T-helper 2 cell (primary cell): ENCODE results near the gene BRSK2.
"Not testable (repeated sequence)": the region's sequence is repeated elsewhere in the genome, so short reads cannot be mapped to it uniquely, and the experiment has no call there.

ENCODE experiments used
- DNase-seq, 5 experiments: peaks; one replicate each; pipeline versions ENCODE4 v3.0.0 to v3.0.0-alpha.2; 2012 to 2022

The BRSK2 gene

GRCh38 chr11:1397862-1398527, 8.3 kb downstream of the BRSK2 start:
- DNase-seq, result no peak

DNA sequence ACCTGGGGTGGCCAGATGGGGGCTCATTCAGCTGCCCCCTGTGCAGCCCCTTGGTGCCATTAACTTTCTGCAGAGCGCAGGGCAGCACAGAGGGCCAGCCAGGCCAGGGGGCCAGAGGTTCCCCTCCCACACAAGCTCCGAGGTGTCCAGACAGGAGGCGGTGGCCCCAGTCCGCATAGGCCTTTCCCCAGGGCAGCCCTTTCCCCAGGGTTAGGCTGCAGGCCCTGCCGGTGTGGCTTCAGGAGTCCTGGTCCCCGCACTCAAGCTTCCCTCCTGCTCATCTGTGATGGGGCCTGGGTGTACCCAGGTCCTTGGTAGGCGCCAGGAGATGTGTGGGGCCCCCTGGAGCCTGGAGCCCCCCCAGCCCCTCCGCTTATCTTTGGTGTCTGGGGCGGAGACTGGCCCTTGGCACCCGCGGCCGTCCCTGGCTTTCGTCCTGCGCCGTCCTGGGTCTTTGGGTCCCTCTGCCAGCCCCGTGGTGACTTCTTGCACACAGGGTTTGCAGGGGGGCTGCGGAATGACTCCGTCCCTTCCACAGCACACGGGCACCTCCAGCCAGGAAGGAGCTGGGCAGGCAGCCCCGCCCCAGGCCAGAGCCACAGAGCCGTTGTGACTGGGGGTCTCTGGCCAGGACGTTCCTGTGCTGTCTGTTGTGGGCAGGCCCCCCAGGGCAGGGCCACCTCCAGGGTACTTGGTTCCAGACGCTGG, 8.9 kb downstream of the BRSK2 start:
- no peak for DNase-seq

- DNase-seq, result no peak
These were observed 9.9 kb downstream of the BRSK2 start for GRCh38 chr11:1399386-1400316.

DNA sequence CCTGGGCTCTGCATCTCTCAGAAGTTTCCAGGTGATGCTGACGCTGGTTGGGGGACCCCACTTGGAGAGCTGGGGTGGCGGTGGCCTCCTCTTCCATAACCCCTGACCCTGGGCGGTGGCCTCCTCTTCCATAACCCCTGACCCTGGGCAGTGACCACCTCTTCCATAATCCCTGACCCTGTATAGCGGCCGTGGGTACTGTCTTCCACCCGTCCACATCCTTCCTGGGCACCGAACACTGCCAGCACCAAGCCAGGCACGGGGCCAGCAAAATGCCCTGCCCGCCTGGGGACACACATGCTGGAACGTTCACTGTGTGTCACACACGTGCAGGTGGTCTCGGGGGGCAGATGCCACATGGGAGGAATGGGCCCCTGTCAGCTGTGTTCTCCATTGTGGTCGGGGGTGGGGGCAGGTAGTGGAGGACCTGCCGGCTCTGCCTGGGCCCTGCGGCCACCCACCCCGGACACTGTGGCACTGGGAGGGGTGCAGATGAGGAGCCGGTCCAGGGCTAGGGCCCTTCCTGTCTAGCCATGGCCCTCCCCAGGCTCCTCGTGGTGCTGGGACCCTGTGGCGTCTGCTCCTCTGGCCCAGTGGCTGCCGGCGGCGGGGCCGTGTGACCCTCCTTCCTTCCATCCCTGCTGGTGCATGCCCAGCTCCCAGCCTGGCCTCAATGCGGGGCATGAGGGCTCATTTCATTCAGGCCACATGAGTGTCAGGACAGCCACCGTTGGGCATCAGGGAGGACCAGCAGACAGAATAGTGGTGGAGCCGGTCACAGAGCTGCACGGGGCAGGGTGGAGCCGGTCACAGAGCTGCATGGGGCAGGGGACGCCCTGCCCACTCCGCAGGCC, 10.8 kb downstream of the BRSK2 start:
- no peak for DNase-seq

- DNase-seq, result no peak
These were observed 11.4 kb downstream of the BRSK2 start for GRCh38 chr11:1401171-1401445.

DNA sequence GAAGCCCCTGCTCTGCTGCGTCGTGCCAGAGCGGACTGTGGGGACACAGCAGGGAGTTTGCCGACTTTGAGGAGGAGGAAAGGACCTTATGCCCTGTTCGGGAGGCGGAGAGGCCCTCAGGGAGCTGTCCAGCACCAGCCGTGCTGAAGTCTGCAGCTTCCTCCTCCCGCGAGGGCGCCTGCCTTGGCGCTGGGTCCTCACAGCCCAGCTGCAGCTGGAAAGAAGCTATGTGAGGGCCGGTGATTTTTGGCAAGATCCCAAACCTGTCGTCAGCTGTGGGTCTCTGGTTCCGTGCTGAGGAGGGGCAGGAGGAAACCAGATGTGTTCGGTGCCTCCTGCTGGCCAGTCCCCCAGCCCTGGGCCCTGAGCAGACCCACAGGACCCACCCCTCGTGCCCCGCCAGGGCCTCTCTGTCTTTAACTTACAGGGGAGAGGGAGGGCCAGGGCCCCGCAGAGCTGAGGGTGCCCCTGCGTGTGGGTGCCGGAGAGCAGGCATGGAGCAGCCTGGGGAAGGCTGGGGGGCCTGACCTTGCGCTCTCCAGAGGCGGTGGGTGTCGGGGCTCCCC, 12.0 kb downstream of the BRSK2 start:
- DNase-seq, result peak in 1 of 5 experiments; percentile 34

DNA sequence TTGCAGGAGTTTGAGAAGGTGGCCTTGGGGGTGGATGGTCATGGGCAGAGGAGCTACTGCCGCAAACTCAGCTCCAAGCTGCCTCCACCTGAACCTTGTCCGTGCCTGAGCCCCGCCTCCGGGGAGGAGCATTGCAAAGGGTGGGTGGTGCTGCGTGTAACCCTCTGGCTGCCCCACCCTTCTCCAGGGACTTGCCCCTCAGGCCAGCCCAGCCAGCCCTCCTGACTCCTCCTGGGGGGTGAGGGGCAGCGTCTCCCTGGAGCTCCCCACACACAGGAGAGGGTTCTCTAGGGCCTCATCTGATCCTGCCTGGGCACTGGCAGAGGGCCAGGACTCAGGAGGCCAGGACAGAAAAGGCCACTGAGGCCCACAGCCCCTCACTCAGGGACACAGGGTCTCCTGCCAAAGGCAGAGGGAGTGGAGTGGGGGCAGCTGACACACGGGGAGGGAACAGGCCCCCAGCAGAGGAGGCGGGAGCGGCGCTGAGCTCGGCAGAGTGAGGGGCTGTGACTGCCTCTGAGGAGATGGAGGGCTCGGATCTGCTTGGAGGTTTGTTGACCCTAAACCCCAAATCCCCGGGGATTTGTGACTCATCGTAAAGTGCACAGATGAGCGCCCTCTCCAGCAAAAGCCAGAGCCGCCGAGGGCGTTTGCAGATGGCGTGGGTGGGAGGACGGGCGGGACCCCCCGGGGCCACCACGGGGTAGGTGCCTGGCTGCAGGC, 12.8 kb downstream of the BRSK2 start:
- DNase-seq, result no peak

GRCh38 chr11:1403078-1403620, 13.4 kb downstream of the BRSK2 start:
- no peak for DNase-seq

DNA sequence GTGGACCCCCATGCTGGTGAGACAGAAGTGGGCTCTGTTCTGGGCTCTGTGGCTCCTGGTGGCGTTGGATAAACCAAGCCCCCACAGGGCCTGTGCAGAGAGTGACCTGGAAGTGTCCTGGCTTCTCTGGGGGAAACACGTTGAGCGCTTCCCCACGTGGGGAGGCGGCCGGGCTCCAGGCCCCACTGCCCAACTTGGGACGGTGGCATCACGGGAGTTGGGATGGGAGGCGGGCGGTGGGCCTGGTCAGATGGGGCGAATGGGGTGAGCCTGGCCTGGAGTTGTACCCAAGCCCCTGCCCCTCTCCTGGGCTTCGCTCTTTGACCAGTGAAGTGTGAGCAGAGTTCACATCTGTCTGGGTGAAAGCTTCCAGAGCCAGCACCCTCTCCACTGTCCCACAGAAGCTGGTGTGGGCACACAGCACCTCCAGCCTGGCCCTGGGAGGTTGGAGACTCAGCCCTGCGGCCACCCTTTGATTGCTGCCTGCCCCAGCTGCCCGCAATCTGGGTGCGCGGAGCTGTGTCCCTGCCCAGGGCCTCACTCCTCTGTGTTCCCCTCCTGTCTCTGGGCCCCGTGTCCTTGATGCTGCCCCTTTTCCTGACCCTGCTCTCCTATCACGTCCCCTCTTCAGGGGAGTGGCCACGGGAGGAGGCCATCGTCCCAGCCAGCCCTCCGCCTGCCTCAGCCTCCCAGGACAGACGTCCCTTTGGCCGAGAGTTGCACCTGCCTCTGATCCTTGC, 14.2 kb downstream of the BRSK2 start:
- no peak for DNase-seq

- DNase-seq, result no peak
These were observed 14.9 kb downstream of the BRSK2 start for GRCh38 chr11:1404461-1405185.

DNA sequence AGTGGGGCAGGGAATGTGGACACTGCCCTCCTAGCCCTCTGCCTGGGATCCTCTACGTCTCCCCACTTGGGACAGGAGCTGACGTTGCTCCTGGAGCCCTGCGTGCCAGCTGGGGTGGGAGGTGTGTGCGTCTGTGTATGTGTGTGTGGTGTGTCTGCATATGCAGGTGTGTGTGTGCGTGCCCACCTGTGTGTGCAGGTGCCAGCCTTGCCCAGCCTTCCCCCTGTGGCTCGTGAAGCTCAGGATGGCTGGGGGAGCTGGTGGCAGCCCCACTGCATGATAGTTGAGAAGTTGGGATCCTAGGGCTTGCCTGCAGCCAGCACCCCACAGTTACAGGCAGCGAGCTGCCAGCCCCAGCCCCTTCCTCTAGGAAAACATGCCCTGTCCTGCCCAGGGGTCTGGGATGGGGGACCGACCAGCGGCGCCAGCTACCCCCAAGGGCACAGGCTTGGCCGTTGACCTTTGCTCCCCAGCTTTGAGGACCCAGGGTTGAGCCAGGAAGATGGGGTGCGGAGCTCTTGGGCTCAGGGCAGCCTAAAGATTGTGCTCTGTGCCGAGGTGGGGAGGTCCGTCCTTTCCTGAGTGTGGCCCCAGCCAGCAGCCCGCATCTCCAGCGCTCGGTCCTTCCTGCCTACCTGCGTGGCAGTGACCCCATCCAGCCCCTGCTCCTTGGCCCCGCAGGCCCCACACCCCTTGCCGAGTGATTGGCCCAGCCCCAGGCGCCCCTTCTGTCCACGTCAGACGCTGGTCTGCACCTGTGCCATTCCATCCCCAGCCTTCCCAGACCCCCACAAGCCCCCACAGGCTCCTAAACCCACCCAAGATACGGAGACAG, 15.7 kb downstream of the BRSK2 start:
- DNase-seq, result no peak

DNA sequence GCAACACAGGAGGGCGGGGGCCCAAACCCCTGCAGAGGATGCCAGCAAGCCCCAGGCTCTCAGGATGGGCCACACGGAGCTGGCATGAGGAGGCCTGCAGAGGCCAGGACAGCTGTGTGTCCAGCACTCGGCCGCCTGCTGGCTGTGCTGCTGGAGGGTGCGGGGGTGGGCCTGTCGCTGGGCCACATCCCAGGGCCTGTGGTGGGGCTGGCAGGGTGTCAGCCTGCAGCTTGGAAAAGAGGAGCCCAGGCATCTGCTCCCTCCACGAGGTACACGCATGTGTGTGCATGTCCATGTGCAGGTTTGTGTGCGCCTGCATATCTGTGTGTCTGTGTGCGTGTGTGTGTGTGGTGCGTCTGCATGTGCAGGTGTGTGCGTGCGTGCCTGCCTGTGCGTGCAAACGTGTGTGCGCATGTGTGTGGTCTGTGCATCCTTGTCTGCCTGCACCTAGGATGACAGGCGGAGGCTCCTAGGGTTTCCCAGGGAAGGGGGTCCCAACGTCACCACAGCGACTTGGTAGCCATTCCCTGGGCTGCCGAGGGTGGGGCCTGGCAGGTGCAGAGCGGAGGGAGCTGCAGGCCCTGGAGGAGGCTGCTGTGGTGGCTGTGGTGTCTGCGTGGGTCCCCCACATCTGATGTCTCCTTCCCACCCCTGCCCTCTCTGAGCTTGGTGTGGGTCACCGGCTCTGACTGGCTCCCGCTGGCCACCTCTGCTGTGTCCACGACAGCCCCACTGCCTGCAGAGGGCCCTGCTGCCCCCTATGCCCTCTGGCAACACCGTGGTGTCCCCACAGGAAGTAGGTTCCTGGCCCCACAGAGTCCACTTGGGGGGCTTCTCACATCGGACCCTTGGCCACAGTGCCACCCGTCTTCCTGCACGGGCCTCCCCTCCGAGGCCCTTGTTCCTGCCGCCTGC, 17.1 kb downstream of the BRSK2 start:
- DNase-seq, result no peak

DNA sequence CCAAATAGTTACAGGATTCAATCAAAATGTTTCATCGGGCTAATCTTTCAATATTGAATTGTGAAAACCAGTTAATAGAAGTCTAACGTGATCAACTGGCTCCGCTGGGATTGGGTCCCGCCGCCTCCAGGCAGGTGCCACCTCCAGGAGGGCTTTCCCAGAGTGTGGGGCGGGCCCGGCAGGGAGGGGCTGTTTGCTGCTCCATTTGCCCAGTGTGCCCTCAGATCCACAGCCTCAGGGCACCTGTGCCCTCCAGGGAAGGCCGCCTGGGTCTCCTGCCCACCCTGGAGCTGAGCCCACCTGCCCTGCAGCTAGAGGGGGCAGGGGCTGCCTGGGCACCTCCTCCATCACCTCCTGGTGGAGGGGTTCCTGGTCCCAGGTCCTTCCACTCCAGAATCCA, 17.9 kb downstream of the BRSK2 start:
- no peak for DNase-seq

GRCh38 chr11:1408346-1408745, 18.6 kb downstream of the BRSK2 start:
- DNase-seq, result no peak

DNA sequence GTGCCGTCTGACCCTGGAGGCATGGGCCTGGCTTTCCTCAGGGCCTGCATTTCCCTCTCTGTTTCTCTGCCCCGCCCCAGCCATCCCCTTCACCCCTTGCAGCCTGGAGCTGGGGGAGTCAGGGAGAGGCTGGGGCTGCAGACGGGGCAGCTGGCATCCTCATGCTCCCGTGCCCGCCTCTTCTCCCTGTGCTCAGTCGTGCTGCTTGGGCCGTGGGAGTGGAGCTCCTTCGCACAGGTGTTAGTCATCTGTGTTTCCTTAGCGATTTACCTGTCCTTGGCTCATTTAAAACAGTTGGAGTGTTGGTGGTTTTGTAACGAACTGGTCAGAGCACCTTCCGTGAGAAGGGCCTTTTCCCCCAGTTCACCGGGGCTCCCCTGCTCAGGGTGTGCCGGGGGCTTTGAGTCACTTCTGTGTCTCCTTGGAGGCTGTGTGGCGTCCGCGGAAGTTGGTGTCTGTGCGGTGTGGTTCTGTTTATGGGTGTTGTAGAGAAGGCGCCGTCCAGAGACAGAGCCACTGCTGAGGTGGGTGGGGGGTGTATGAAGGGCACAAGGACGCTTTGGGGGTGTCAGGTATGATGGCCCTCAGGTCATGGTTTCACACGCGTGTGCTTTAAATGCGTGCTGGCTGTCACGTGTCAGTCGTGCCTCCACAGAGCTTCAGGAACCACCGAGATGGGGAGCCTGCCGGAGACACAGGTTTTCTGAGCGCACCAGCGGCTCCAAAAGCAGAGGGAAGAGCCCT, 19.5 kb downstream of the BRSK2 start:
- DNase-seq, result no peak

- not testable (repeated sequence) for DNase-seq
These were observed 20.1 kb downstream of the BRSK2 start for GRCh38 chr11:1409852-1410125.
